Stromal cell of bone marrow (primary cell): Measurements from ENCODE around the gene HNF4A.

ENCODE experiments used
- DNase-seq: peaks from one replicate; pipeline ENCODE4 v3.0.0-alpha.2; 2012; ENCODE audit warnings: low read depth

Gene HNF4A

GRCh38 chr20:44426879-44427790, 71.6 kb downstream of the HNF4A start:
- no peak for DNase-seq

- DNase-seq: no peak
Measured at GRCh38 chr20:44427804-44428173, 72.3 kb downstream of the HNF4A start.

GRCh38 chr20:44428174-44429016, 72.9 kb downstream of the HNF4A start:
- DNase-seq: no peak

- no peak for DNase-seq
Measured at GRCh38 chr20:44429017-44429339, 73.5 kb downstream of the HNF4A start.

GRCh38 chr20:44429419-44430269, 74.1 kb downstream of the HNF4A start:
- DNase-seq: no peak

- no peak for DNase-seq
Measured at GRCh38 chr20:44430270-44431065, 75.0 kb downstream of the HNF4A start.

GRCh38 chr20:44431118-44431501, 75.6 kb downstream of the HNF4A start:
- no peak for DNase-seq

GRCh38 chr20:44431502-44432234, 76.2 kb downstream of the HNF4A start:
- DNase-seq: no peak

GRCh38 chr20:44432618-44433577, 77.4 kb downstream of the HNF4A start:
- no peak for DNase-seq

GRCh38 chr20:44433751-44434538, 78.4 kb downstream of the HNF4A start:
- DNase-seq: no peak

GRCh38 chr20:44435630-44436335, 80.3 kb downstream of the HNF4A start:
- no peak for DNase-seq

- DNase-seq: no peak
Measured at GRCh38 chr20:44436393-44436792, 80.9 kb downstream of the HNF4A start.

GRCh38 chr20:44437497-44437896, 82.0 kb downstream of the HNF4A start:
- no peak for DNase-seq

- no peak for DNase-seq
Measured at GRCh38 chr20:44438782-44439181, 83.3 kb downstream of the HNF4A start.

- no peak for DNase-seq
Measured at GRCh38 chr20:44439318-44439717, 83.8 kb downstream of the HNF4A start.

GRCh38 chr20:44442298-44443070, 87.0 kb downstream of the HNF4A start:
- no peak for DNase-seq
